ENCODE measurements around the gene PCNT.
"Not testable (repeated sequence)": the region's sequence is repeated elsewhere in the genome, so short reads cannot be mapped to it uniquely, and the experiment has no call there.

The PCNT gene

GRCh38 chr21:46381541-46381940 is 57.6 kb downstream of the PCNT start:
- no peak for DNase-seq (ENCODE audit: low spot score)

DNA sequence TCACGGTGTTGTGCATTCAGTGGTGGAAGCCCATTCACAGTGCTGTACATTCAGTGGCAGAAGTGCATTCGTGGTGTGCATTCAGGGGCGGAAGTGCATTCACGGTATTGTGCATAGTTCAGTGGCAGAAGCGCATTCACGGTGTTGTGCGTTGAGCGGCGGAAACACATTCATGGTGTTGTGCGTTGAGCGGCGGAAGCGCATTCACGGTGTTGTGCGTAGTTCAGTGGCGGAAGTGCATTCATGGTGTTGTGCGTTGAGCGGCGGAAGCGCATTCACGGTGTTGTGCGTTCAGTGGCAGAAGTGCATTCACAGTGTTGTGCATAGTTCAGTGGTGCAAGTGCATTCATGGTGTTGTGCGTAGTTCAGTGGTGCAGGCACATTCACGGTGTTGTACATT is 60.6 kb downstream of the PCNT start:
- no peak for DNase-seq (ENCODE audit: low spot score)

DNA sequence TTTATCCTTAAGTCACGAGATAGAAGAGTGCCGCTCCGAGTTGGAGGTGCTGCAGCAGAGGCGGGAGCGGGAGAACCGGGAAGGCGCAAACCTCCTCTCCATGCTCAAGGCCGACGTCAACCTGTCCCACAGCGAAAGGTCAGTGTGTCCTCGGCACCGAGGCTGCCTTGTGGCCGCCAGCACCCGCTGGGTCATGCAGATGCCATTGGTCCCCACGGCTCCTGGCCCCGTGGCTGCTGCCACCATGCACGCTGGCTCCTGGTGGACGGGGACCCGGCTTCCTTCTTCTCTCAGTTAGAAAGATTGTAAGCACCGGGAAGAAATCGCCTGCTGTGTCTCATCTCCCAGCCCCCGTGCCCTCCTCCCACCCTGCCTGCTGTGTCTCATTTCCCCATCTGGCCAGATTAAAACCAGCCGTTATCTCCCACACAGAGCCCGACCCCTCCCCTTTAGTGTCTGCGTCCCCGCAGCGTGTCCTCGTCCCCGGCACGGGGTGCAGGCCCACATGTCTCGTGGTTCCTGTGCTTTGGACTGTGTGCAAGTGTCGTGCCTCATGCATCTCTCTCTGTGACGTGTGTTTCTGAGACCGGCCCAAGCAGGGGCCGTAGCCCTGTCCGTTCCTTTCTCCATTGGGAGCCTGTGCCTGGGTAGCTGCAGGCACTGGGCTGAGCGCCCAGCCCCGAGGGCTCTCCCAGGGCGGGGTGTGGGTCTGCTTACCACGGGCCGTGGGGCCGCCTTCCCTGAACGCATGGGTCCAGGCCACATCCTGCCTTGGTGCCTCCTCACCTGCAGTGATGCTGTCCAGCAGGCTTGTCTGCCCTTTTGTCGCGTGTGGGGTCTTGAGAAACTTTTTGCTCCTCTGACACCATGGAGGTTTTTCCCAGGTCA is 62.1 kb downstream of the PCNT start:
- no peak for DNase-seq (ENCODE audit: low spot score)

DNA sequence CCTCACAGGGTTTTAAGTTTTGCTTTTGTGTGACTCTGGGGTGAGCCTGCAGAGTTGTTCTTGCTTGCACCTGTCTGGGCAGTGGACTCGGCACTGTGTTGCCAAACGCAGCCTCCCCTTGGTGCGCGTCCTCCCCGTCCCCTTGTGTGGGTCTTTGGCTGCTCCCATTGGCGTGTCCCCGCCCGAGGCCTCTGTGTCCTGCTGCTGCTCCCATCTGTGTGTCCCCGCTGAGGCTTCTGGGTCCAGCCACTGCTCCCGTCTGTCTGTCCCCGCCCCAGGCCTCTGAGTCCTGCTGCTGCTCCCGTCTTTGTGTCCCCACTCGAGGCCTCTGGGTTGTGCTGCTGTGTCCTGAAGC is 62.8 kb downstream of the PCNT start:
- no peak for DNase-seq (ENCODE audit: low spot score)

DNA sequence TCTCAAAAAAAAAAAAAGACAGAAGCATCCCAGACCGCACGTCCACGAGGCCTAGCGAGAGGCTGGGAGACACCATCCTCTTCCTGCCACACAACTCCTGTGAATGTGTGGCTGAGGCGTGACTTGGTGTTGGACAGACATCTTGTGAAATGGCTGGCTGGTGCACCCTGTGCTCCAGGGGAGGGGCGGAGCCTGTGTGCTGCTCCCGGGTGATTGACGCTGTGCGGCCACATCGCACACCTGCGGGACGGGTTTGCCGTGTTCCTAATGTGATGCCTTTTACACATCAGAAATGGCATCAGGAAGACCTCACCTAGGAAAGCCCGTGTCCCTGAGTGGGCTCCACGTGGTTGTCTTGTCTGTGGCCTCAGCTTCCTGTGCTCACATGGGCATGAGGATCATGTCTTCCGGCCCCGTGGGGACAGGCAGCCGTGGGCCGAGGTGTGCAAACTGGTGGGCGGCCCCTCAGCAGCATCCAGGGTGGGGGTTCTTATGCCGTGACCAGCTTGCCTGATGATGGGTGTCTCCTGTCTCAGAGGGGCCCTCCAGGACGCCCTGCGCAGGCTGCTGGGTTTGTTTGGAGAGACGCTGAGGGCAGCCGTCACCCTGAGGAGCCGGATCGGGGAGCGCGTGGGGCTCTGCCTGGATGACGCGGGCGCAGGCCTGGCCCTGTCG is 64.4 kb downstream of the PCNT start:
- DNase-seq (ENCODE audit: low spot score) = no peak

DNA sequence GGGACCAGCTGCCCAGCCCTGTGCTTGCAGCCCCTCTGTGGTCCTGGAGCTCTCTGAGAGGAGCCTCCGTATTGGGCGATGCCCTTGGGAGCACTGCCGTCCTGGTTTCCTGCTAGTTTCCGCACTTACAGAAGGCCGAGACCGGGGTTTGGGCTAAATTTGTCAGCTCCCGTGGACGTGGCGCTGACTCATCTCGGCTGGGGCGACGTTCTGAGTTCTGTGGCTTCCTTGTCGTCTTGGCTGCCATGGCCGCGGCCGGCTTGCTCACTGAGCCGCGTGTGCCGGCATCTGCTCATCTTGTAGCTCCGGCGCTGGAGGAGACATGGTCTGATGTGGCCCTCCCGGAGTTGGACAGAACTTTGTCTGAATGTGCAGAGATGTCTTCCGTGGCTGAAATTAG is 64.9 kb downstream of the PCNT start:
- no peak for DNase-seq (ENCODE audit: low spot score)

GRCh38 chr21:46390603-46391545 is 66.9 kb downstream of the PCNT start:
- DNase-seq (ENCODE audit: low spot score) = no peak

DNA sequence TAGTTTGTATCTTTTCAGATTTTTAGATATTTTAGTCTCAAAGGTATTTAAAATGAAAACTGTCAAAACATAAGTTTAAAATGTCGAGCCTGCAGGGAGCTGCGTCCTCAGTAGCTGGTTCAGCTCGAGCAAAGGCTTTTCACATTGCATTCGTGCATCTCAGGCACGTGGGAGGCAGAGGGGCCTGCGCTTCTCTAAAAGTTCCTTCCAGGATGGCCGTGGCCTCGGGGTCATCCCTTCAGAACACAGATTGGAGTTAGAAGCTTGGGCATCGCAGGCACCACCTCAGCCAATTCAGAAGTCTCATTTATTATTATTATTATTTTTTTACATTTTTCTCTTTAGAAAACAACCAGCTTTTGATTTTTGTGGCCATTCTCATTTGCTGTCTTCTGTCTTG is 67.8 kb downstream of the PCNT start:
- DNase-seq (ENCODE audit: low spot score) = no peak

- no peak for DNase-seq (ENCODE audit: low spot score)
Observed at GRCh38 chr21:46392921-46393320, 69.0 kb downstream of the PCNT start.

DNA sequence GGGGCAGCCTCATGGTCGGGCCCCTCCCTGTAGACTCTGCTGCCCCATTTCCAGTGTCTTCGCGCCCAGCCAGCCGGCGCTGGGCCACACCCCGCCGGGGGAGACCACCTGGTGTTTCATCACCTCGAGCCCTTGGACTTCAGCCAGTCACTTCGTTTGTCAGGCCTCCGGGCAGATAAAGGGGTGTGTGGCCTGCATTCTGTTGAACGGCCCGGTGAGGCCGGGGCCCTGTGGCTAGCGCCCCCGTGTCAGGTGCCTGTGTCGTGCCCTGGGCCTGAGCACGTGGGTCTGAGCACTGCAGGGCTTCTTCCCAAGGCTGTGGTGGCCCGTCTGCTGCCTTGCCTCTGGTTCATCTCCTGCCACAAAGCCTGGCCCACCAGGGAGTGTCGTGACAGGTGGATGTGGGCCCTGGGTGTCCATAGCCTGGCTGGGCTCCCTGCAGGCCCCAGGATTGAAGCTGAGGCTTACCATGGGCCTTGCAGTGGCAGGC is 69.5 kb downstream of the PCNT start:
- no peak for DNase-seq (ENCODE audit: low spot score)

DNA sequence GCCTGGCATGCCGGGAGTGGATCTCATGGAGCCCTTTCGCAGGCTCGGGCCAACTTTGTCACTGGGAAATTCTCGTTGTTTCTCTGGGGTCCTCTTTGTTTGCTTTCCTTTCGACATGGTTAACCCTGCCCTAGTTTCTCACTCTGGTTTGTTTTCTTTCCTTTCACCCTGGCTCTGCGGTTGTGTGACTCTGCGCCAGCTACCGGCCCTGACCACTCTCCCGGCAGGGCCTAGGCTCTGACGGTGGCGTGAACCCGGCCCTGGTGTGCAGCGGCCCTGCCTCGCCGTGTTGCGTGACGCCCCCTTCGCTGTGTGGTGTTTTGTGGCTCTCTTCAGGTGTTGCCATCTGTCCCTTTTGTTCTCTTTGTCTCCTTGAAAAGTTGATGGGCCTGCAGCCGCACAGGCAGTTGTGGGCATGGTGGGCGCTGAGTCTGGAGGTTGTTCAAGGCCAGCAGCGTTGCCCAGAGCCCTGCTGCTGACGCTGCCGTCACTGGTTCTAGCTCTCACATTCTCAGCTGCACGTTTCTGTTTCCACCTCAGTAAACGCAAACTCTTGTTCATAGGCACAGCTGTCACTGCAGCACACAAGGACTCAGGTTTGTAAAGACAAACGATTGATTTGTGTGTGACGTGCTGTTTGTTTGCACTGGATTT is 70.1 kb downstream of the PCNT start:
- DNase-seq (ENCODE audit: low spot score) = no peak

- no peak for DNase-seq (ENCODE audit: low spot score)
Observed at GRCh38 chr21:46394595-46395104, 70.7 kb downstream of the PCNT start.

DNA sequence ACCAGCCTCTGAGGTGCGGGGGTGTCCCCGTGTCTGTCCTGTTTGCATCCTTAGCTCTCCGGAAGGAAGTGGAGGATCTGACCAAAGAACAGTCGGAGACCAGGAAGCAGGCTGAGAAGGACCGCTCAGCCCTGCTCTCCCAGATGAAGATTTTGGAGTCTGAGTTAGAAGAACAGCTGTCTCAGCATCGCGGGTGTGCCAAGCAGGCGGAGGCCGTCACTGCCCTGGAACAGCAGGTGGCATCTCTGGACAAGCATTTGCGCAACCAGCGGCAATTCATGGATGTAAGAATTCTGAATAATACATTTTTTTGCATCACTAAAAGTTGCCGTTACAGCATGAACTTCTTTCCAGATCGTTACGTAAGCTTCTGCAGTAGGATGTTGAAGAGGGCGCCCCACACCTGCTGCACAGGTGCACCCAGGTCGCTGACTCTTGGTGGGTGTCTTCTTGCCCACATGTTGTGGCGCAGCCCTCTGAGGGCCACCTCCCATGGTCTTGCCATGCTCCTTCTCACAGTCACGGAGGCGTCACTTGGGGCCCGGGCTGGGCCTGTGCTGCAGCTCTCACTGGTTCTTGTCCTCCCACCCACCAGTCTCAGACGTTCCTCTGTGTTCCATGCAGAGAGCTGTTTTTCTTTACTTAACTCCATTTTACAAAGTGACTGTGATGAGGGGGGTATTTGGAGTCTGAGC is 73.4 kb downstream of the PCNT start:
- no peak for DNase-seq (ENCODE audit: low spot score)

DNA sequence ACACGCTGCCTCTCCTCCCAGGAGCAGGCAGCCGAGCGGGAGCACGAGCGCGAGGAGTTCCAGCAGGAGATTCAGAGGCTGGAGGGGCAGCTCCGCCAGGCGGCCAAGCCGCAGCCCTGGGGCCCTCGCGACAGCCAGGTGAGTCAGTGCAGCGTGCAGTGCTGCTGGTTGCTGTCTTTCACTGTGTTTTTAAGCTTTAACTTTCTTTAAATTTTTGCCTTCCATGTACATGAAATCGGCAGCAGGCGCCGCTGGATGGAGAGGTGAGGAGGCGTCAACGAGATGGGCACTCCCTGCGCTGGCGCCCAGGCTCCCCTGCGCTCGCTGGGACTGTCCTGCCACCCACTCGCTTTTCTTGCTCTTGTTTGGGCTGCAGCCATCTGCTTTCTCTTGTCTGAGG is 74.0 kb downstream of the PCNT start:
- DNase-seq (ENCODE audit: low spot score) = no peak

DNA sequence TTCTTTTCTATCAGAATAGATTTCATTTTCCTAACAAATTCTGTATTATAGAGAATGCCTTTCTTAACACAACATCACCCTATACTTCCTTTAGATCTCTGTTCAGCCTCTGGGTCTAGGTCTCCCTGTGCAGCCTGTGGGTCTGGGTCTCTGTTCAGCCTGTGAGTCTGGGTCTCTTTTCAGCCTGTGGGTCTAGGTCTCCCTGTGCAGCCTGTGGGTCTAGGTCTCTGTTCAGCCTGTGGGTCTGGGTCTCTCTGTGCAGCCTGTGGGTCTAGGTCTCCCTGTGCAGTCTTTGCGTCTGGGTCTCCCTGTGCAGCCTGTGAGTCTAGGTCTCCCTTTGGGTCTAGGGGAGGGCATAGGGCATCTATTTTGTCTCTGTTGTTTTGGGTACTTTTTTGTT is 75.2 kb downstream of the PCNT start:
- no peak for DNase-seq (ENCODE audit: low spot score)

DNA sequence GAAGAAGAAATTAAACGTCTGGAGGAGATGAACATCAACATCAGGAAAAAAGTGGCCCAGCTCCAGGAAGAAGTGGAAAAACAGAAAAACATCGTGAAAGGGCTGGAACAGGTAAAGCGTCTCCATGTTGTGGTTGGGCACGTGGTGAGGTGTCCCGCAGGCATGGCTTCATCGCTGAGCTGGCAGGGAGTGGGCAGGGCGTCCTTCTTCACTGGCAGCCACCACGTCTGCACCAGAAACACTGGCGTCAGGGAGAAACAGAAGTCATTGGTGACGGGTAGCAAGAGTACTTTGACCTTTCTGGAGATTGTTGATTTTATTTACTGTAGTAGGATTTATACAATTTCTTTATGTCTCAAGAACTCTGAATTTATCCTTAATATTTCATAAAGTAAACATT is 75.7 kb downstream of the PCNT start:
- DNase-seq (ENCODE audit: low spot score) = no peak

GRCh38 chr21:46401186-46401910 is 77.4 kb downstream of the PCNT start:
- no peak for DNase-seq (ENCODE audit: low spot score)

GRCh38 chr21:46402421-46402820 is 78.5 kb downstream of the PCNT start:
- DNase-seq (ENCODE audit: low spot score) = no peak

DNA sequence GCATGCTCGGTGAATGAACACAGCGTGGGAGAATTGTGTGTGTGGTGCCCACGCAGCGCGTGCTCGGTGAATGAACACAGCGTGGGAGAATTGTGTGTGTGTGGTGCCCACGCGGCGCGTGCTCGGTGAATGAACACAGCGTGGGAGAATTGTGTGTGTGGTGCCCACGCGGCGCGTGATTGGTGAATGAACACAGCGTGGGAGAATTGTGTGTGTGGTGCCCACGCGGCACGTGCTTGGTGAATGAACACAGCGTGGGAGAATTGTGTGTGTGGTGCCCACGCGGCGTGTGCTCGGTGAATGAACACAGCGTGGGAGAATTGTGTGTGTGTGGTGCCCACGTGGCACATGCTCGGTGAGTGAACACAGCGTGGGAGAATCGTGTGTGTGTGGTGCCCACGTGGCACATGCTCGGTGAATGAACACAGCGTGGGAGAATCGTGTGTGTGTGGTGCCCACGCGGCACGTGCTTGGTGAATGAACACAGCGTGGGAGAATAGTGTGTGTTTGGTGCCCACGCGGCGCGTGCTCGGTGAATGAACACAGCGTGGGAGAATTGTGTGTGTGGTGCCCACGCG is 79.4 kb downstream of the PCNT start:
- DNase-seq (ENCODE audit: low spot score) = not testable (repeated sequence)

GRCh38 chr21:46404306-46404705 is 80.3 kb downstream of the PCNT start:
- no peak for DNase-seq (ENCODE audit: low spot score)
